Dedifferentiated amniotic fluid mesenchymal stem cell (primary cell): ENCODE results near the gene DAAM2.

ENCODE experiments used
- DNase-seq: peaks from one replicate; pipeline ENCODE4 v3.0.0-alpha.2; 2016; ENCODE audit errors: extremely low spot score

DAAM2 gene

DNA sequence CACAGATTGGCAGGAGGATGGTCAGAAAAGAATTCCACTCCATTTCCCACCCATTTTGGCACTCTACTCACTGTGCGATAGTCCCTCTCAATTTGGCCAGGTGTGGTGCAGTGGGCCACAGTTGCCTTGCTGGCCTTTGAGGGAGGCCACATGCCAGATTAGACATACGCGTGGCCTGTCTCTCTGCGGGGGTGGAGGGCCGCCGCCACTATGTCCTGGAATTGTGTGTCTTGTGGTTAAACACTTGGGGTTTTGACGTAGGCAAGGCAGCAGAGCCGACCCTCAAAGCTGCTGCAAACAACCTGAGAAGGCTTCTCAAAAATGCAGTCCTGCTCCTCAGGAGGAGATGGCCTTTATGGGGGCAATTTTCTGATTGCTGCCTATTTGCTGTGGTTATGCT is 4.9 kb upstream of the DAAM2 start:
- no peak for DNase-seq

DNA sequence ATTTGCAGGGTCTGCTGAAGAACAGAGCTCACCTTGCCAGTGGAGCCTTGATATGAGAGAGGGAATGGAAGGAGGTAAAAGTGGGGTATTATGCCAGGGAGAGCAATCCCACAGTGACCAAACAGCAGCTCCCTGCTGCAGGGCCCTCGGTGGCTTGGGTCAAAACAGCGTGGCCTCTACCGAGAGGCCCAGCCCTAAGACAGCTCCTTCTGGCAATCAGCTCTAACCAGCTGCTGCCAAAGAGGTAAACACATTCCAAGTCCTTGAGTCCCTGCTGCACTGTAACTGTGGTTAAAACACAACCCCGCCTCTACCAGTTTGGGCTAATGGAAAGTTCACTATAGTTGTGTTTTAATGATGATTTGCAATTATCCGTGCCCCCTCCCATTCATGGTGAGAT is 1.4 kb upstream of the DAAM2 start:
- DNase-seq: no peak

DNA sequence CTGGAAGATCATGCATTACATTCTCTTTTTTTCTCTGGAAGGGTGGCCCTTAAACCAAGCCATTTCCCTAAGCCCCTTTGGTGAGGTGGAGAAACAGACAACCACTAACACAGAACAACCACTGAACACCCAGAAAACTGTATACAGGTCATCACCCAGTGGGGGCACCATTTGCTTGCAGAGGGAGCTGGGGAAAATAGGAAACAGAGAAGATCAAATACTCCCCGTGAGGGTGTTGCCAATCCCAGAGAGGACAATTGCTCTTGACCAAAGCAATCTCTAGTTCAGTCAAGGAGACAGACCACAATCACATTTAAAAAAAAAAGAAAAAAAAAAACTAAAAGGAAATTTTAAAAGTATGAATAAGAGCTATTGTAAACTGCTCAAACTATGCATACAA is 865 bp upstream of the DAAM2 start:
- DNase-seq: peak; percentile 40

DNA sequence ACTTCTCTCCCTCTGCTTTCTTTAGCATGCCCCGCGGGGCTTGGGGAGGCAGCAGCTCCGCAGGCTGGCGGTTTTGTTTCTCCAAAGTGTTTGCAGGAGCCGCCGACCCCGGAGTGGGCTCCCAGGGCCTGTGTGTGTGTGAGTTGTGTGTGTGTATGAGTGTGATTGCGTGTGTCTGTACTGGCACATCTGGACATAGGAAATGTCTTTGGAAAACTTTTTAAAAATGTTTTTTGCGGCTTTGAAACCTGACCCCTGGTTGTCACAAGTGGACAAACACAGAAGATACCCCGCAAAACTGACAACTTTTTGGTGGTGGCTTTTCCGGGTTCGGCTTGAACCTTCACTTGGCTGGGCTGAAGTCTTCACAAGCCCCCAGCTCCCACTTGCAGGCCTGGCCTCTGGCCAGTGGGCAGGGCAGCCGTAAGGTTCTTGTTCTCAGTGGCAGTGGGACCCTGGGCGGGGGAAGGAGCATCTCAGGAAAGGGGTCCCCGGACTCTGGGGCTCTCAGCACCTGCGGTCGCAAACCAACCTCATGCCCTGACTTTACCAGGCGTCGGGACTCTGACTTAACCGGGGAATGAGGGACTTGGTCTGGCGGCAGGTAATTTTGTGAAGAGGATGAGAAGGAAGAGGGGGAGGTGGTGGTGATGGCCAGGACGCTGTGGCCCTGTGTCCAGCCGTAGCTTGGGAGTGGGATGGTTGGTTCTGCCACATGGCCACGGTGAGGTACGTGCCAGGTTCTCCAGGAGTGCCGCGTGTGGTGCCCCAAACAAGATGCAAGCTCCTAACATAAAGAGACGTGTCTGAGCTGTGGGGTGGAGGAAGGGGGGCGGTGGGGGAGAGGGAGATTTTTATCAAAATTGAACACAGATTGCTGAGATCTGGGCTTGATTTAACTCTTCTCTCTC is 619 bp downstream of the DAAM2 start:
- DNase-seq: no peak

DNA sequence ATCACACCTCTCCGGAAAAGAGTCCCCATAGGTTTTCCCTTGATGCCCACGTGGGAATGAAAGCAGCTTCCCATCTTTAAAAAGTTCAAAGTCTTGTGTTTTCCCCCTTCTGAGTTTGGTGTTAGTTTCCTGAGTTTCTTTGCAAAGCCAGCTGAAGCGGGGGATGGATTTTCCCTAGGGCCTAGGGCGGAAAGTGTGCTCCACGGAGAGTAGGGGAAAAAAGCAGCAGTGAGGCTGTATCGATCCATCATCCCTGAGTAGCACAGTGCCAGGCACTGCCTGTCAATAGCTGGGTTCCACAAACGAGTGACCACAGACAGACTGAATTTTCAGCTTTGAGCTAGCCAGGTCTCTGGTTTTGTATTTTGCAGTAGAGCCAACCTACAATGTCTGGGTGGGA is 1.3 kb downstream of the DAAM2 start:
- DNase-seq: no peak

DNA sequence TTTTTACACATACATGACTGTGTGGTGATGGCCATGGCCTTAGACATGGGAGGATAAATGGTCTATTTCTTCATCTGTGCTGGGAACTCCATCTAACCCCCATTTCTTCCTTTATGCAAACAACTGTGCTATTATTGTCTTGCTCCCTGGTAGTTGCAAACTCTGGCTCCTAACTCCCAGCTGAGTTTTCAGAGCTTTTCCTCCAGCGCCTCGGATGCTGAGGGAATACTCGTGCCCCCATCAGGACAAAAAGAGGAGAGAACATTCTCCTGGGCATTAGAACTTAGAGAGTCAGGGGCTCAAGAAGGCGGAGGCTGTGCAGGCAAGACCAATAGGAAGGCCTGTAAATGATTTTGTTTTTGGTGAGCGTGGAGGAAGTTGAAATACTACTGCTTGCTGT is 2.1 kb downstream of the DAAM2 start:
- DNase-seq: no peak

DNA sequence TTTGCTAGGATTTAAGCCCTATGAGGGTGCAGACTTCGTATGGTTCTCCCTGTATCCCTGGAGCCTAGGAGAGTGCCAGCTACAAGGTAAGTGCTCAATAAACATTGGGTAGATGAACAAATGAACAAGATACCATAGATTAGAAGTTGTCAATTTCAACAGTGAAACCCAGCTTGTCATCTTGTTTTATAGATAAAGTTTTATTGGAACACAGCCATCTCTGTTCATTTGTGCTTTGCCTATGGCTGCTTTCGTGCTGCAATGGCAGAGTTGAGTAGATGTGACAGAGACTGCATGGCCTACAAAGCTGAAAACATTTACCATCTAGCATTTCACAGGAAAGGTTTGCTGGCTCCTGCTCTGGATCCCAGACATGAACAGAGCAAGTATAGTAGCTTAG is 5.6 kb downstream of the DAAM2 start:
- DNase-seq: no peak

DNA sequence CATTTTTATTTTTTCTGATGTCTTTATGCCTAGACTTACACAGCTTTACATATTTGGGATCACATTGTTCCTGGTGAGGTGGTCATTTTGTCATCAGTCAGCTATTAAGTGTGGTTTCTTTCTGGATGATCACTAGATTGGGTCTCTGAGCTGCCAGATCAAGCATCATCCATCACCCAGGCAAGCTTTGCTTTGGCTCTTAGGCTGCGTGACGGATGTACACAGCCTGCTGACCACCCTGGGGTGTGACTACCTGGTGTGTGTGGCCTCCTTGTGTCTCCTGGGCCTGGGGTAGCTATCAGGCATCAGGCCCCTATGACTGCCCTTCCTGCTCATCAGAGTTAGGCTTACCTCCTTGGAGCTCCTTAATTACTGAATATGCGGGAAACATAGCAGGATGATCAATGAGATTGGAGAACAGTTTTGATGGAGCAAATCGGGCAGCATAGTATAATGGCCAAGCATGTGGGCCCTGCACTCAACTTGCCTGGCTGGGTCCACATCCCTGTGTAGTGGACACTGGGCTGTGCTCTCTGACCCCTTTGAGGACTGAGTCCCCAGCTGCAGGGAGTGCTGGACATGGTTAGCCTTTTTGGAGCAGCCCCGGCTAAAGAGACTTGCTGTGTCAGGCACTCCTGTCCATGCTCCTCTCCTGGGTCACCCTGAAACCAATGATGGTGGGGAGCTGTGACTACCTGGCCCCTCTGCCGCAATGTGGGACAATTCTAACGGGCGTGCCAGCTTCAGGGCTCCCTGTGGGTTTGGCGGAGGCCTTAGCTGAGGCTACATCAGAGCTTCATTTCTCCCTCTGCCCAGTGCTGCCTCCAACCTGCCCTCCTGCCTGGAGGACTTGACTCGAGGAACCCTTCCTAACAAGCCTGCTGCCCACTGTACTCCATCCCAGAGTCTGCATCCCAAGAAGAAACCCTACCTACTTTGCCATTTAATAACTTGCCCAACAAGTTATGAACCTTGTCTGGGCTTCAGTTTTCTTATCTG is 8.2 kb downstream of the DAAM2 start:
- no peak for DNase-seq

DNA sequence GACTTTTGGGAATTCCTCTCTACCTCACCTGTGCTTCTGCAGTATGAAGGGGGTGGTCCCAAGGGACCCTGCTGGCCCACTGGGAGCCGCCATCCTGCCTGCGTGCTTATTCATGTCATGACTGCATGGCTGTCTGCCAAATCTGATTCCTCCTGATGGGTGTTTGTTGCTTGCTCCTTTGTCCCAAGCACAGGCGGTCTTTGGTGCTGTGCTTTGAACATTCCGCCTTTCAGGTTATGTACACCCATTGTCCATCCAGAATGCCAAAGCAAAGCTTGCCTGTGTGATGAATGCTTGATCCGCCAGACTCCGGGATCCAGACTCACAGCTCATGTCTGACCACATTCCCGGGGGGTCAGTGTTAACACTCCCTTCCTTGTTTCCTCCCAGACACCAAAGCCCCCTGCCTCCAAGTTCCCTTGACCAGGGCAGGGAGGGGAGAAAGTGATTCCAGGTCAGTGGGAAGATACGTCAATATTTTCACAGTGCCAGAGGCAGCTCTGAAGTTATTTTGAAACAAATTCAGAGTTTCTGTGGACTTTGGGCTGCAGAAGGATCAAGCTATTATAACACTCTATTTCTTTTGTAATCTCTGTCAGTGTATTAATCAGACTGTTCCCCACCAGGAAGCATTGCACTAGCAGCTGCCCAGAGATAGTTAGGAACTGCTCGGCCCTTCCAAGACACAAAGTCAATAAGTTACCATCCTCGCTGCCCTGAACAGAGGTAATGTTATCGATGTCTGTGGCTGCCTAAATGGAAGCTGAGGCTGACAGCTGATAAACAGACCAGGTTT is 9.5 kb downstream of the DAAM2 start:
- no peak for DNase-seq

DNA sequence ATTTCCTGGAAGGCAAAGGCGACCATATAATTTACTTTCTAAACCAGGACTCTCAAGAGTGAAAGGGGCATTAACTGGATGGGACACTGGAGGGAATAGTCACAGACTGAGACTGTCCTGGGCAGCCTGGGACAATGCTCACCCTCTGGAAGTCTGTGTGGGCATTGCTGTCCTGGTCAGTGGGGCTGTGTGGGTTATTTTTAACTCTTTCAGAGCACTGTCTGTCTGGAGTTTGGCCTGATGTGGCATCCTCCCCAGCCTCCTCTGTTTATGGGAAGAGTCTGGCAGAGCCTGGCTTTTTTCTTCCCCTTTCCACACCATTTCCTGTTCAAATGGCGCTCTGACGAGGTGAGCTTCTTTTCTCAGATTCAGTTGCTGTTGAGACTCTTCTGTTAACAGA is 11.7 kb downstream of the DAAM2 start:
- no peak for DNase-seq

DNA sequence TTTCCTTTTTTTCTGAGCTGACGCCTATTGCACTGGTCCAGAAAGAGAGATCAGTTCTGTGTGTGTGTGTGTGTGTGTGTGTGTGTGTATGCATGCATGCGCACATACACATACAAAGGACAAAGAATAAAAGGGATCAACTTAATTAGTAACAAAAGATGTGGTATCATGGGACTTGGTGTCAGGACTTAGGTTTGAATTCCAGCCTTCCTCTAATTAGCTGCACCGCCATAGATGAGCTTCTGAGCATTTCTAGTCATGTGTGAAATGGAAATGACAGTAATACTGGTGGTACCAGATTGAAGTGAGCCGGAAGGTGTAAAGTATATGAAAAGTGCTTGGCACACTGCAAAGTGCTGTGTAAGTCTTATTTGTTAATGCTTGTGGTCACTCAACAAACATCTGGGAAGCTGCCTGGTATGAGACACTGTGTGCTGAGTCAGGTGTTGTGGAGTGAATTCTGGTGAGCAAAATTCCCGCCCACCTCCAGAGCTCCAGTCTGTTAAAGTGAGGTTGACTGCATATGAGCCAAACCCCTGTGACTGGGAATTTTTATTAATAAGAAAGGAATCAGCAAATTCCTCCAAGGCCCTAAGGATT is 12.4 kb downstream of the DAAM2 start:
- no peak for DNase-seq

DNA sequence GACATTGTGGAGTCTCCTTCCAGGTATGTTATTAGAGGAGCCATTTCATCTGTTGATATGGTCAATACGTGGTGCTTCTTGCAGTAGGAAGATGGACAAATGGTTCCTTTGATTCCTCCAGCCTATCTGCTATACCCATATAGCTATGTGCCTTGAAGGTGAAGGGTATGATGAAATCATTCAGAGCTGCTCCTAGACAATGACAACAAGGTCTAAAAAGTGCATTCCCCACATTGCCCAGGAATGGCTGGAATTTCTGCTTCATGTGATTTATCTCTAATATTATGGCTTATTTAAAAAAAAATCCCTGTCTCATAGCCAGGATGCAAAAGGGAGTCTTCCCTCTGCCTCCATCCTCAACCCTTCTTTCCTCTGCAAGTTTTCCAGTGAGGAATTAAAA is 14.1 kb downstream of the DAAM2 start:
- no peak for DNase-seq

DNA sequence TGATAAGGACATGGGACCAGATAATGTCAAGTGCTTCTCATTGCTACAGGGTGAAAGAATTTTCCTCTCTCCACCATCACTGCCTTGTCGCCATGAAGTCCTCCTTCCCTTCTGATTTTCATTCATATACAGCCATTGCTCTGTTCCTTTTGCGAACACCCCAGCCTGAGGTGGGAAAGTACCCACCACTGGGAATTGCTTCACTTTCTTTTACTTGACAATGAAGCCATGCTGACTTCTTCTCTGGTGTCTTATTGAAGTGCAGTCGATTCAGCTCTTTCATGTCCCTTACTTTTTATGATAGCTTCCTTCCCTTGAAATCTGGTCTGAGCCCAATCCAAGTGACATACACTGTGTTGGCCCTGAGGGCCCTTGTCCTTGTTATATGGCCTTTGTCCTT is 16.2 kb downstream of the DAAM2 start:
- no peak for DNase-seq

DNA sequence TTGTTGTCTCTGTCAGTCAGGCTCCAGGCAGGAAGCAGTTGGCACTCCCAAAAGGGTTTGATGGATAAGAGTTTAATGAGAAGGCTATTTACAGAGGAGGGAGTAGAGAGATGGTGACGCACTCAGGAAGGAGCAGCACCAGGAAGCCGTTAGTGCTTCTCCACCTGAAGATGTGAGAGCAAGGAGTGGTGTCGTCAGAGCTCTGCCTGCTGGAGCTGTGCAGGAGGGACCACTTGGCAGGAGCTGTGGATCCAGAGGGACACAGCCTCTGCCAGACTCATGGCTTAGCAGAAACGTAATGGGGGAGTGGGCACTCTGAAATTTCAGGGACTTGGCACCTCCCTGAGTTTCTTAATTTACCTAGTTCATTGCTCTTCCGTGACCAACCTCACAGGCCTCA is 16.8 kb downstream of the DAAM2 start:
- no peak for DNase-seq

DNA sequence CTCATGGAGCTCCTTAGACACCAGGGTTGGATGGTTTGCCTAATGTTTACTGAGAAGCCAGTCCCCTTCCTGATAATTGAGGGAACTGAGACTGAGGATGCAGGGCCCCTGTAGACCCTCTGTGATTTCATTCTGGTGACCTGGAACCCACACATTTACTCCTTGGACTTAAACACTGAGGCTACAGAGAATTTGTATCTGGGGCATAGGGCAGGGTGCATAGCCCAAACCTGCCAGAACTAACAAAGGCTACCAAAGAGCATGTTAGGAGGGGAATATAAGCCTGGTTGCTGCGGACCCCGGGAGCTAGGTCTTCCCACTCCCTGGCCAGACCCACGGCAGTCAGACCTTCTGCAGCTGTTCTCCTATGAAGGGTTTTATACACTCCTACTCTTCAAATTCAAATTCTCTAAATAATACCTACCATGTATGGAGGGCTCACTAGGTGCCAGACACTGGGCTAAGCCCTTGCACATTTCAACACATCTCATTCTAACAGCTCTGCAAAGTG is 19.7 kb downstream of the DAAM2 start:
- DNase-seq: no peak

DNA sequence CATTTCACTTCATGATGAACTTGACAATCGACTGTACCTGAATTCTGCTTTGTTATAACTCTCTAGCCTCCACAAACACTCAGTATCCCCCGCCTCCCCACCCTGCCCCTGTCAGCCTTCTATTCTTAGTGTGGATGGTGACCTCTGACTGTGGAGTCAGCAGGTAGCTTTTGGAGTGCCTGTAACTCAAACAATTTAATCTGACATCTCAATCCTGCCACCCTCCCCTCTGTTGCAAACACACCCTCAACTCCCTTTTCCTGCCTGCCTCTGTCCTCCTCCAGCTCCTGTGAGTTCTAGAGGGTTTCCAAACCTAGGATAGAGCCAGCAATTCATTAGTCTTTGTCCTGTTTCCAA is 20.3 kb downstream of the DAAM2 start:
- DNase-seq: no peak

DNA sequence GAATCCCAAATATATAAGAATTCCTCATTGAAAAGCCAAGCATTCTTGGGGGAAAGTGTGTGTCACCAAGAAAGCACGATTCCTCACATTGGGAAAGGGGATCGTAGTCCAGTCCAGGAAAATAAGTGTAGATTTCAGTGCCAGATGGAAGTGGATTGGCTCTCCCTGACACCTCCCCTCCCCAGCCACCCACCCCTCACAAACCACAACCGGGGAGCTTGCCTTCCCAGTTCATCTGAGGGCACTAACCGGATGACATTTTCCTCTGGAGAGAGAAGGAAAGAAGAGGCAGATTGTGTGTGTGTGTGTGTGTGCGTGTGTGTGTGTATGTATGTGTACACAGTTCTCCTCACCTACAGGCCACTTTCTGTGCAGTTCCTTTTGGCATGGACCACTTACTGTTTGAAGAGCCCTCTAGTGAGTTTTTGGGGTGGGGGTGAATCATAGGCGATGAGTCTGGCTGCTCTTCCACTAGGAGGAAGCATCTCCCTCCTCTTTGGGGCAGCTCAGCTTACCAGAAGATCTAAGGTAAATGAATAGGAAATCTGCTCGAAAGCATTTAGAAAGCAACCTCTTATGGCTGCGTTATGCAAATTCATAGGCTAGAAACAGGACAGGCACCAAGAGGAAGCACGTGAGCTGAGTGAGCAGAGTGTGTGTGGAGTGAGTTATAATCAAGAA is 20.8 kb downstream of the DAAM2 start:
- DNase-seq: peak; percentile 56

DNA sequence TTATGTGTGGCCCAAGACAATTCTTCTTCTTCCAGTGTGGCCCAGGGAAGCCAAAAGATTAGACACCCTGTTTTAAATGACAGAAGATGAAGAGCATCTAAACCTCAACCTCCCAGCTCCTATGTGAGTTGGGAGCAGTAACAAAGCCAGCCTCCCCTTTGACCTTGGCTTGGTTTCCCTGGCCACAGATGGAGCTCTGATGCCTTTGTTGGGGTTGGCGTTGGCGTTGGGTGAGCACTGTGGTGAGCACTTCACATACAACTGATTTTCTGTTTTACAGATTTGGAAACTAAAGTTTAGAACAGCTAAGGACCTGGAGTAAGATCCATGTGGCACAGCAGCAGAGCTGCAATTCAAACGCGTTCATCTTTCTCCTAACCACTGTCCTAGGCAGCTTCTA is 22.1 kb downstream of the DAAM2 start:
- no peak for DNase-seq

DNA sequence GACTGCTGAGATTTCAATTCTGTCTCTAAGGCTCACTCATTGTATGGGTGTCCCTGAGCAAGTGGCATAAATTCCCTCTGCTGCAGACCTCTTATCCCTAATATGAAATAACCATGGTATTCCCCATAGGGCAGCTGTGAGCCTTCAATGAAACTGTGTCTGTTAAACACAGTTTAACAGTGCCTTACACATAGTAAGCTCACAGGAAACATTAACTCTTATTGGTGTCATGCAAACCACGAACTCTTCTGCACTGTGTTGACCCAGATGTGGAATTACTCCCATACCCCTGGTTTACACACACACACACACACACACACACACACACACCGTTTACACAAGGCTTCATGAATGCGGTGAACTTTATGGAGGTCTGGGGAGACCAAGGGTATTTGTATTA is 23.2 kb downstream of the DAAM2 start:
- no peak for DNase-seq

DNA sequence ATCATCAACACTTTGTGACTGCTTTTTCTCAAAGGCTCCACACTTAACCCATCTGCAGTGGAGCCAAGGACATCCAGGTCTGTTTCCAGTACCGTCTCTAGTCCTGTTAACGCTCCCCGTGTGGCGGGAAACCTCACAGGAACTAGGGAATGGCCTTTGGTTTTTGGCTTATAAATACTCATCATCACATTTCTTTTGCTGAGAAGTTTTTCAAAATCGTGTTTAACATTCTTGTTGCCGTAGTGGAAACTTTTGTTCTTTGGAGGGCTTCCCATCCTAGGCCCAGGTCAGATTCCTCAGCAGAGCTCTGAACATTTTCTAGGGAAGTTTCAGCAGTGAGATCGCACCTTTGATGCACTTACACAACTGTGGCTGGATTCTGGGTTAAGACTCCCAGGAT is 24.6 kb downstream of the DAAM2 start:
- DNase-seq: no peak

DNA sequence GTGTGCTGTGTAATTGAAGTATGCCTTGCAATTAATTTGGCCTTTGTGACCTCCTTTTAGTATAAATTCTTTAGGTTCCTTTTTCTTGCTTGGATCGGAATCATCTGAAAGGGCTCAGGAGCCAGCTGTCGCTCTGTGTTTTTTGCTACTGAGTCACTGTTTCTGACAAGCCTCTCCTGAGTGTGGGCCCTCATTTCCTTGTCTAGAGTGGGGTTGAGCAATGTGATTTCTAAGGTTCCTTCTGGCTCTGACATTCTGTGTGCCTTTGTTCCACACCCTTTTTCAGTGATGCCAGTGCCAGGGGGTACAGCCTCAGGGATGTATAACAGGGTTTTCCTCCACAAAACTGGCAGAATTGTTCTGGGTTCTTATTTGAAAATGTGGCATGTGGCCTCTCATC is 26.5 kb downstream of the DAAM2 start:
- peak; percentile 36 for DNase-seq
